ENCODE measurements around the gene ZNF138.

Gene ZNF138

GRCh38 chr7:64876792-64877713 lies 82.8 kb downstream of the ZNF138 start:
- no peak for DNase-seq

- DNase-seq = no peak
These were observed 83.7 kb downstream of the ZNF138 start for GRCh38 chr7:64877714-64878610.

GRCh38 chr7:64878684-64879083 lies 84.5 kb downstream of the ZNF138 start:
- no peak for DNase-seq

- no peak for DNase-seq
These were observed 85.0 kb downstream of the ZNF138 start for GRCh38 chr7:64879086-64879730.

GRCh38 chr7:64879800-64880199 lies 85.6 kb downstream of the ZNF138 start:
- no peak for DNase-seq

GRCh38 chr7:64880322-64881297 lies 86.4 kb downstream of the ZNF138 start:
- no peak for DNase-seq

GRCh38 chr7:64881461-64882287 lies 87.4 kb downstream of the ZNF138 start:
- no peak for DNase-seq

GRCh38 chr7:64882341-64883112 lies 88.3 kb downstream of the ZNF138 start:
- no peak for DNase-seq

Measured in COR-L47 (cell line).